Thyroid gland (tissue), 4 donors: Measurements from ENCODE around the gene C2orf42.

Experiments used
- POLR2A ChIP-seq, 2 donors: fragments of 450-650 bp; IDR thresholded peaks; one replicate each; pipeline ENCODE4 v1.6.1; 2017; ENCODE audit warnings: antibody characterized with exemption in 2 of 2, mild to moderate bottlenecking in 2 of 2, moderate library complexity in 1 of 2
- TF ChIP-seq, protein P1 (sequence below), 6 experiments: fragments of 200-600 bp in 3 of 6; fragments of 450-650 bp in 3 of 6; sonication (generic) in 3 of 6; IDR thresholded peaks; one replicate each; pipeline ENCODE4 v1.5.1; 2016 to 2019; ENCODE audit warnings: antibody characterized with exemption in 6 of 6, mild to moderate bottlenecking in 2 of 6, inconsistent platforms in 1 of 6, moderate library complexity in 1 of 6

DNA sequence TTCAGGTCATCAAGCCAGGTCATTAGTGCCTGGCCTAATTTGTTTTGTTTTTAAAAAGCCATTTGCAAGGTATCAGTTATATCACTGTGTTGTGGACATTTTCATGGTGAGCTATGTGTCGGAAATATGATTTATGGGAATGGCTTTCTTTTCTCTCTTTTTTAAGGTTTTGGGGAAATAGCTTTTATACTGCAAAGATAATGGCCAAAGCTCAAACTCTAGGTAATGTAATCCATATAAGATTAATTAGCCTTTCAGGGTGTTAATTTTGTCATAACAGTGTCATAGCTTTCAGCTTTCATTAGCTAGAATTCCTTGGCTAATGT, 57.7 kb downstream of the C2orf42 start:
- no peak for TF ChIP-seq POLR2A (IDR thresholded peaks at IDR 0.05)
- TF ChIP-seq, protein P1, sequence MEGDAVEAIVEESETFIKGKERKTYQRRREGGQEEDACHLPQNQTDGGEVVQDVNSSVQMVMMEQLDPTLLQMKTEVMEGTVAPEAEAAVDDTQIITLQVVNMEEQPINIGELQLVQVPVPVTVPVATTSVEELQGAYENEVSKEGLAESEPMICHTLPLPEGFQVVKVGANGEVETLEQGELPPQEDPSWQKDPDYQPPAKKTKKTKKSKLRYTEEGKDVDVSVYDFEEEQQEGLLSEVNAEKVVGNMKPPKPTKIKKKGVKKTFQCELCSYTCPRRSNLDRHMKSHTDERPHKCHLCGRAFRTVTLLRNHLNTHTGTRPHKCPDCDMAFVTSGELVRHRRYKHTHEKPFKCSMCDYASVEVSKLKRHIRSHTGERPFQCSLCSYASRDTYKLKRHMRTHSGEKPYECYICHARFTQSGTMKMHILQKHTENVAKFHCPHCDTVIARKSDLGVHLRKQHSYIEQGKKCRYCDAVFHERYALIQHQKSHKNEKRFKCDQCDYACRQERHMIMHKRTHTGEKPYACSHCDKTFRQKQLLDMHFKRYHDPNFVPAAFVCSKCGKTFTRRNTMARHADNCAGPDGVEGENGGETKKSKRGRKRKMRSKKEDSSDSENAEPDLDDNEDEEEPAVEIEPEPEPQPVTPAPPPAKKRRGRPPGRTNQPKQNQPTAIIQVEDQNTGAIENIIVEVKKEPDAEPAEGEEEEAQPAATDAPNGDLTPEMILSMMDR (IDR thresholded peaks at IDR 0.05) = no peak
